ENCODE results near the gene ZNF500.

DNA sequence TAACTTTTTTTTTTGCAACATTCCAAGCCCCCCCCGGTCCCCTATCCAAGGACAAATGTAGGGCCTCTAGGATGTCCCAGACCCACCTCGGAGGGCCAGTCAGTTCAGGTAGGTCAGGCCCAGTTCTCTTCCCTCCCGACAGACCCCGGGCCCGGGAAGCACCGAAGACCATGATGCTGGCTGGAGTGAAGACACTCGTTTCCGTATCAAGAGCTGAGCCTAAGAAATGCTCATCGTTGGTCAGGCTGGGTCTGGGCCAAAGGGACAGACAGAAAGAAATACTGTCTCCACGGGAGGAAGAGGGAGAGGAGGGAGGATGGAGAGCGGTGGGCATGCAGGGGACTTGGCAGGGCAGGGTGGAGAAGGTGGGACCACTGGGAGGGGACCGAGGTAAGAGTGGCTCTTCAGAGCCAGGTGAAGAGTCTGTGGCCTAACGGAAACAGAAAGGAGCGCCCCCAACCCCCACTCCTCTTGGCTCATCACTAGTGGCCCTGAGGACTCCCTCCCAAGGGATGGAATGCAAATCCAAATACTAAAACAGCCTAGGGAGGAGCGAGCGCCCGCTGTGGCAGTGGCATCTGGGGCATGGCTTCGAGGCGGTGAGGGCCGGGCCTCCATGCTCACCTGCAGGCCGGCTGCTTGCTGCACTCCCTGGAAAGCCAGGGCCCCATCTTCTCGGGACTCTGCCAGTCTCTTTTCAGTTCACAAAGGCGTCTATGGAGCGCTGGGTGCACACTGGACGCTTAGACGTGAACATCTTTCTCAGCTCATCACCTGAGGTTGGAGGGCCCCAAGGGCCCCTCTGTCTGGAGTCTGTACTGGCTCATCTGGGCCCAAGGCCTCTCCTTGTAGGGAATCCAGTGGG is 37.2 kb upstream of the ZNF500 start:
- TF ChIP-seq POLR2A (IDR thresholded peaks at IDR 0.05; ENCODE audit: borderline replicate concordance, extremely low read depth, insufficient read depth, insufficient read length) (no peak), EZH2phosphoT487 (IDR thresholded peaks at IDR 0.05; ENCODE audit: borderline replicate concordance) (no peak), ZNF274 (IDR thresholded peaks at IDR 0.05; ENCODE audit: low read depth, low read length) (no peak), YY1 (IDR thresholded peaks at IDR 0.05; ENCODE audit: extremely low read depth, insufficient replicate concordance, low read depth, low read length) (no peak), POLR2AphosphoS5 (IDR thresholded peaks at IDR 0.05; ENCODE audit: low read depth, low read length) (no peak), RAD21 (IDR thresholded peaks at IDR 0.05; ENCODE audit: low read depth) (no peak), TCF7L2 (IDR thresholded peaks at IDR 0.05; ENCODE audit: borderline replicate concordance, extremely low read depth, insufficient read depth, insufficient read length) (no peak)
- TF ChIP-seq, protein P1, sequence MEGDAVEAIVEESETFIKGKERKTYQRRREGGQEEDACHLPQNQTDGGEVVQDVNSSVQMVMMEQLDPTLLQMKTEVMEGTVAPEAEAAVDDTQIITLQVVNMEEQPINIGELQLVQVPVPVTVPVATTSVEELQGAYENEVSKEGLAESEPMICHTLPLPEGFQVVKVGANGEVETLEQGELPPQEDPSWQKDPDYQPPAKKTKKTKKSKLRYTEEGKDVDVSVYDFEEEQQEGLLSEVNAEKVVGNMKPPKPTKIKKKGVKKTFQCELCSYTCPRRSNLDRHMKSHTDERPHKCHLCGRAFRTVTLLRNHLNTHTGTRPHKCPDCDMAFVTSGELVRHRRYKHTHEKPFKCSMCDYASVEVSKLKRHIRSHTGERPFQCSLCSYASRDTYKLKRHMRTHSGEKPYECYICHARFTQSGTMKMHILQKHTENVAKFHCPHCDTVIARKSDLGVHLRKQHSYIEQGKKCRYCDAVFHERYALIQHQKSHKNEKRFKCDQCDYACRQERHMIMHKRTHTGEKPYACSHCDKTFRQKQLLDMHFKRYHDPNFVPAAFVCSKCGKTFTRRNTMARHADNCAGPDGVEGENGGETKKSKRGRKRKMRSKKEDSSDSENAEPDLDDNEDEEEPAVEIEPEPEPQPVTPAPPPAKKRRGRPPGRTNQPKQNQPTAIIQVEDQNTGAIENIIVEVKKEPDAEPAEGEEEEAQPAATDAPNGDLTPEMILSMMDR (IDR thresholded peaks at IDR 0.05 in 2 of 3, conservative IDR thresholded peaks at IDR 0.05 in 1 of 3; ENCODE audit: borderline replicate concordance in 1 of 3, insufficient read depth in 1 of 3, low read depth in 2 of 3, low read length in 2 of 3) = no peak
